ENCODE data around the gene USP36. TPM values are rescaled to one million over a fixed set of nuclear protein-coding genes. Genes with fewer than 3 reads are reported as not detected.

USP36 gene
- total and polyA plus RNA-seq, 12 donors: 10.0 to 28.8 (median 24.8) TPM

DNA sequence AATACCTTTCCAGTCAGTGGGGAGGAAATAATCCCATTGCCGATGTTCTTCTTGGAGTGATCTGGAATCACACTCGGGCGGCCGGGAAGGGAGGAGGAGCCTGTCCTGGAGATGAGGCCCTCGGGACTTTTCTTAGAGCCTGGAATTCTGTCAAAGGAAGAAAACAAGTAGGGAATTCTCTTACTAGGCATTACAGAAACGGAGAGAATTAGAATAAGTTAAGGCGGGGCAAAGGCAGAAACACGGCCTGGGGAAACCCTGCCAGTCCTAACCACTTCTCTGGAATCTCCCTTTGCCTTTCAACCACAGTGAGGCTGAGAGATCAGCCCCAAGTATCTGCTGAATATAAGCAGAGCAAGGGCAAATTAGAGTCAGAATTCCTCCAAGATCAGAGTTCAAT lies 27.8 kb downstream of the USP36 start:
- intact Hi-C loops (cut with DNase I): no loop called here
- H3K27ac ChIP-seq: peak overlapping the region in 8 of 10 donors; percentile 20 to 61 (median 37)
- WGBS, 2 donors: 42 to 54% methylated on average over 8 of the region's 8 CpGs
- peaks cover 4 to 24% (median 11%) of the 10 kb centered on the region in 9 donors for H3K4me1 ChIP-seq
- H3K36me3 ChIP-seq: peaks cover 0 to 100% (median 84%) of the 10 kb centered on the region in 9 donors
- H3K9me3 ChIP-seq: no peaks in the 10 kb centered on the region
- H3K4me3 ChIP-seq: no peak overlapping the region
- no peaks in the 10 kb centered on the region for H3K27me3 ChIP-seq
- TF ChIP-seq, protein P1, sequence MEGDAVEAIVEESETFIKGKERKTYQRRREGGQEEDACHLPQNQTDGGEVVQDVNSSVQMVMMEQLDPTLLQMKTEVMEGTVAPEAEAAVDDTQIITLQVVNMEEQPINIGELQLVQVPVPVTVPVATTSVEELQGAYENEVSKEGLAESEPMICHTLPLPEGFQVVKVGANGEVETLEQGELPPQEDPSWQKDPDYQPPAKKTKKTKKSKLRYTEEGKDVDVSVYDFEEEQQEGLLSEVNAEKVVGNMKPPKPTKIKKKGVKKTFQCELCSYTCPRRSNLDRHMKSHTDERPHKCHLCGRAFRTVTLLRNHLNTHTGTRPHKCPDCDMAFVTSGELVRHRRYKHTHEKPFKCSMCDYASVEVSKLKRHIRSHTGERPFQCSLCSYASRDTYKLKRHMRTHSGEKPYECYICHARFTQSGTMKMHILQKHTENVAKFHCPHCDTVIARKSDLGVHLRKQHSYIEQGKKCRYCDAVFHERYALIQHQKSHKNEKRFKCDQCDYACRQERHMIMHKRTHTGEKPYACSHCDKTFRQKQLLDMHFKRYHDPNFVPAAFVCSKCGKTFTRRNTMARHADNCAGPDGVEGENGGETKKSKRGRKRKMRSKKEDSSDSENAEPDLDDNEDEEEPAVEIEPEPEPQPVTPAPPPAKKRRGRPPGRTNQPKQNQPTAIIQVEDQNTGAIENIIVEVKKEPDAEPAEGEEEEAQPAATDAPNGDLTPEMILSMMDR (IDR thresholded peaks at IDR 0.05): no peak
- DNase-seq (peak in 1 of 2 donors; percentile 37), ATAC-seq (peak; percentile 40 to 72 (median 54))

DNA sequence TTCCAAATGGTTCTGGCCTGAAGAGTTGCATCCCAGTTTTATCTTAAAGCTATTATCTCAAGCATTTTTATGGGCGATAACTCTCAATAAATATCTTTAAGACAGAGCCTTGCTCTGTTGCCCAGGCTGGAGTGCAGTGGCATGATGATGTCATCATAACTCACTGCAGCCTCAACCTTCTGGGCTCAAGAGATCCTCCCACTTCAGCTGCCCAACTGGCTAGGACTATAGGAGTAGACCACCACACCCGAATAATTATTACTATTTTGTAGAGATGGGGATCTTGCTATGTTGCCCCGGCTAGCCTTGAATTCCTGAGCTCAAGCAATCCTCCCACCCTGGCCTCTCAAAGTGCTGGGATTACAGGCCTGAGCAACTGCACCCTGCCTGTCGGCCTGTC lies 32.5 kb downstream of the USP36 start:
- intact Hi-C loops (cut with DNase I): loop anchor here in 1 of 10 donors (10.0 kb wide), 1 partner anchor 313 kb away; no protein-coding TSS in a partner anchor
- H3K27me3 ChIP-seq: no peaks in the 10 kb centered on the region
- 88 to 89% methylated on average over 4 of the region's 4 CpGs for WGBS, 2 donors
- ATAC-seq (no peak), DNase-seq (no peak)
- H3K4me1 ChIP-seq: peaks cover under 1 to 34% (median 19%) of the 10 kb centered on the region in 9 donors
- TF ChIP-seq, protein P1 (IDR thresholded peaks at IDR 0.05): no peak
- H3K27ac ChIP-seq: no peak overlapping the region
- H3K9me3 ChIP-seq: no peaks in the 10 kb centered on the region
- H3K4me3 ChIP-seq: no peak overlapping the region
- peaks cover 0 to 100% (median 71%) of the 10 kb centered on the region in 9 donors for H3K36me3 ChIP-seq

DNA sequence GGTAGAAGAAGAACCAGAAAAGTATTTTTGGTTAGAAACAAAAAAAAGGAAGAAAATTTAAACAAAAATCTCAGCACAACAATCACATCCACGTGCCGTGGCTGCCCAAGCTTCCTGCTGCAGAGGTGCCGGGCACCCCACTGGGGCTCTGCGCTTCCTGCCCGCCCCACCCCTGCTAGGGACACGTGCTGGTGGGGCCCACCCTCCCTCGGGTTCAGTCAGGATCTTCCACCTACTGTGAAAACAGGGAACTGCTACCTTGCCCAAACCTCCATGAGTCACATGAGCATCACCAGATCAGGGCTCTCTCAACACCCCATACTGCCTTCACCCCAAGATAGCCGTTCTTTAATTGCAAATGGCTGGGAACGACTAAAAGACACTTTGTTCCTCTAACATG lies 34.2 kb downstream of the USP36 start:
- WGBS, 2 donors: 72 to 75% methylated on average over 9 of the region's 9 CpGs
- no peaks in the 10 kb centered on the region for H3K9me3 ChIP-seq
- peaks cover 0 to 35% (median 15%) of the 10 kb centered on the region in 9 donors for H3K4me1 ChIP-seq
- DNase-seq (no peak), ATAC-seq (peak in 2 of 8 donors; percentile 23 to 29)
- H3K4me3 ChIP-seq: no peak overlapping the region
- peaks cover 0 to 97% (median 65%) of the 10 kb centered on the region in 9 donors for H3K36me3 ChIP-seq
- peak overlapping the region in 4 of 10 donors; percentile 1 to 81 (median 69) for H3K27ac ChIP-seq
- no peaks in the 10 kb centered on the region for H3K27me3 ChIP-seq
- intact Hi-C loops (cut with DNase I): loop anchor here in 1 of 10 donors (10.0 kb wide), 1 partner anchor 312 kb away; no protein-coding TSS in a partner anchor
- TF ChIP-seq, protein P1 (IDR thresholded peaks at IDR 0.05): peak in 1 of 9 donors; percentile 17

DNA sequence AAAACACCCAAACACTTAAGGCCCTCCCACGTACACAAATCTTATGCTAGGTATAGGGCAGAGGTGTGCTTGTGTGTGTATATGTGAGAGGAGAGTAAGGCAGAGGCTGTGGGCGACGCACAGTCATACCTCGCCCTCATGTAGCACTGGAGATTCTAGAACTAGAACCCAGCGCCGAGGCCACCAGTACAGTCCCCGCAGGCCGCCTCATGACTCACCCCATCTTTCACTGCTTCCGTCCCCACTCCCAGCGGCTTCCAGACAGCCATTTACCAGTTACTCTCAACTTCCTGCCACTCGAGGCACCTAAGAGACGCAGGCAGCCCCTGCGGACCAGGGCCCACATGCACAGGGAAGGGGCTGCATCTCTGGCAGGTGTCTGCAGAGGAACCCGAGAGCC lies 35.3 kb downstream of the USP36 start:
- H3K4me3 ChIP-seq: no peak overlapping the region
- H3K27me3 ChIP-seq: no peaks in the 10 kb centered on the region
- H3K4me1 ChIP-seq: peaks cover 0 to 35% (median 15%) of the 10 kb centered on the region in 9 donors
- intact Hi-C loops (cut with DNase I): loop anchor here in 1 of 10 donors (10.0 kb wide), 1 partner anchor 310 kb away; no protein-coding TSS in a partner anchor
- DNase-seq (no peak), ATAC-seq (peak in 2 of 8 donors; percentile 2 to 8)
- TF ChIP-seq, protein P1 (IDR thresholded peaks at IDR 0.05): no peak
- 89 to 90% methylated on average over 14 of the region's 14 CpGs for WGBS, 2 donors
- H3K9me3 ChIP-seq: no peaks in the 10 kb centered on the region
- H3K27ac ChIP-seq: peak overlapping the region; percentile 4 to 81 (median 61)
- H3K36me3 ChIP-seq: peaks cover 0 to 97% (median 58%) of the 10 kb centered on the region in 9 donors

All from heart right ventricle (tissue), 16 donors.